ENCODE results near the gene NOXO1. TPM values are rescaled to one million over a fixed set of nuclear protein-coding genes. Genes with fewer than 3 reads are reported as not detected.
"Not testable (repeated sequence)": the region's sequence is repeated elsewhere in the genome, so short reads cannot be mapped to it uniquely, and the experiment has no call there.

The NOXO1 gene
- total RNA-seq, 4 donors from 2014 or later: not detected

GRCh38 chr16:1963806-1964505, 17.3 kb downstream of the NOXO1 start:
- TF ChIP-seq, protein P1, sequence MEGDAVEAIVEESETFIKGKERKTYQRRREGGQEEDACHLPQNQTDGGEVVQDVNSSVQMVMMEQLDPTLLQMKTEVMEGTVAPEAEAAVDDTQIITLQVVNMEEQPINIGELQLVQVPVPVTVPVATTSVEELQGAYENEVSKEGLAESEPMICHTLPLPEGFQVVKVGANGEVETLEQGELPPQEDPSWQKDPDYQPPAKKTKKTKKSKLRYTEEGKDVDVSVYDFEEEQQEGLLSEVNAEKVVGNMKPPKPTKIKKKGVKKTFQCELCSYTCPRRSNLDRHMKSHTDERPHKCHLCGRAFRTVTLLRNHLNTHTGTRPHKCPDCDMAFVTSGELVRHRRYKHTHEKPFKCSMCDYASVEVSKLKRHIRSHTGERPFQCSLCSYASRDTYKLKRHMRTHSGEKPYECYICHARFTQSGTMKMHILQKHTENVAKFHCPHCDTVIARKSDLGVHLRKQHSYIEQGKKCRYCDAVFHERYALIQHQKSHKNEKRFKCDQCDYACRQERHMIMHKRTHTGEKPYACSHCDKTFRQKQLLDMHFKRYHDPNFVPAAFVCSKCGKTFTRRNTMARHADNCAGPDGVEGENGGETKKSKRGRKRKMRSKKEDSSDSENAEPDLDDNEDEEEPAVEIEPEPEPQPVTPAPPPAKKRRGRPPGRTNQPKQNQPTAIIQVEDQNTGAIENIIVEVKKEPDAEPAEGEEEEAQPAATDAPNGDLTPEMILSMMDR (IDR thresholded peaks at IDR 0.05): no peak
- ATAC-seq (ENCODE audit: low FRiP score) (peak; percentile 0), DNase-seq (ENCODE audit: low spot score) (no peak)

DNA sequence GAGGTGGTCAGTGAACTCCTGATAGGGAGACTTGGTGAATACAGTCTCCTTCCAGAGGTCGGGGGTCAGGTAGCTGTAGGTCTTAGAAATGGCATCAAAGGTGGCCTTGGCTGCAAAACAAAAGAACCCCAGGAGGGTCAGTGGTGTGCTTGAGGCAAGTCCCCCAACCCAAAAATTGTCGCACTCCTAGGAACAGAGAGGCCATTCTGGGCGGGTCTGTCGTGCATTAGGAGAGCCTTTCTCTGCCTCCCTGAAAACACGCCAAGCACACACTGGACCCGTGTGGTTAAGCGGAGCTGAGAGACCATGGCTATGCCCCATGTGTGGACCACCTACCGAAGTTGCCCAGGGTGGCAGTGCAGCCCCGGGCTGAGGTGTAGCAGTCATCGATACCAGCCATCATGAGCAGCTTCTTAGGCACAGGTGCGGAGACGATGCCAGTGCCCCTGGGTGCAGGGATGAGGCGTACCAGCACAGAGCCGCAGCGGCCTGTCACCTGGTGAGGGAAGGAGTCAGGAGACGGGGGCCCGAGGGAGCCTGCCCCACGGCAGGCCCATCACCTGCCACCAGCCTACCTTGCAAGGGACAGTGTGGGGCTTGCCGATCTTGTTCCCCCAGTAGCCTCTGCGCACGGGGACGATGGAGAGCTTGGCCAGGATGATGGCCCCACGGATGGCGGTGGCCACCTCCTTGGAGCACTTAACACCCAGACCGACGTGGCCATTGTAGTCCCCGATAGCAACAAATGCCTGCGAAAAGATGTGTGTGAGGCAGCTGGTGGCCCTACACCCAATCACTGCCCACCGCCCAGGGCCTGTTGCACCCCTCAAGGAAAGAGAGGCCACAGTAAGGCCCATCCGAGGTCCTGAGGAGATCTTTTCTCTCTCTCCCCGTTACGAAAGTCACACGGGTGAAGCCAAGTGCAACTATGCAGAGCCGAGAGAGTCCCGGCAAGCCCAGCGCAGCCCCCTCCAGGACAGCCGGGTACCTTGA, 18.8 kb downstream of the NOXO1 start:
- ATAC-seq (ENCODE audit: low FRiP score); DNase-seq (ENCODE audit: low spot score): not testable (repeated sequence)

DNA sequence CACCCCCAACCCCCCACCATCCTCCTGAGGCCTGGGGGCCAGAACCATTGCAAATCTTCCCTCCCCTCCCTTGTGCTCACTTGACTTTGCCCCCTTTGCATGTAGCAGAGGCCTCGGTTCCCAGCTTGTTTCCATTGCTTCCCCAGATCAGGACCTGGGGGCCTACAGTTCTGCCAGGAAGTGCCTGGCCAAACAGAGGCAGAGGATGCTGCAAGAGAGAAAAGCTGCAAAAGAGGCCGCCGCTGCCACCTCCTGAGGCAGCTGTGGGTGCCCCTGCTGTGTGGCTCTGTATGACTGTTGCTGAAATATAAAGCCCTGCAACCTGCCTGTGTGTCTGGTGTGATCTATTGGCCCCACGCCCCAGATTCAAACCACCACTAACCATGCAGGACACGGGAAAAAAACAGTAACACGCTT, 19.6 kb downstream of the NOXO1 start:
- TF ChIP-seq, protein P1 (IDR thresholded peaks at IDR 0.05): no peak
- ATAC-seq (ENCODE audit: low FRiP score) (no peak), DNase-seq (ENCODE audit: low spot score) (no peak)

GRCh38 chr16:1960665-1961630, 20.3 kb downstream of the NOXO1 start:
- DNase-seq (ENCODE audit: low spot score) (no peak), ATAC-seq (ENCODE audit: low FRiP score) (no peak)
- TF ChIP-seq, protein P1 (IDR thresholded peaks at IDR 0.05): no peak

- DNase-seq (ENCODE audit: low spot score): peak; percentile 78
- TF ChIP-seq, protein P1 (IDR thresholded peaks at IDR 0.05): peak in 1 of 3 donors; percentile 25
- ATAC-seq (ENCODE audit: low FRiP score): peak; percentile 89
These were observed 21.8 kb downstream of the NOXO1 start, which contains the start of gene NDUFB10 for GRCh38 chr16:1959269-1960039. Gene NDUFB10 (plus strand): TSS chr16:1959538. CDS start chr16:1959625, 87 bp downstream.

GRCh38 chr16:1958715-1959268, 22.5 kb downstream of the NOXO1 start:
- no peak for ATAC-seq (ENCODE audit: low FRiP score)
- no peak for DNase-seq (ENCODE audit: low spot score)
- TF ChIP-seq, protein P1 (IDR thresholded peaks at IDR 0.05): no peak

DNA sequence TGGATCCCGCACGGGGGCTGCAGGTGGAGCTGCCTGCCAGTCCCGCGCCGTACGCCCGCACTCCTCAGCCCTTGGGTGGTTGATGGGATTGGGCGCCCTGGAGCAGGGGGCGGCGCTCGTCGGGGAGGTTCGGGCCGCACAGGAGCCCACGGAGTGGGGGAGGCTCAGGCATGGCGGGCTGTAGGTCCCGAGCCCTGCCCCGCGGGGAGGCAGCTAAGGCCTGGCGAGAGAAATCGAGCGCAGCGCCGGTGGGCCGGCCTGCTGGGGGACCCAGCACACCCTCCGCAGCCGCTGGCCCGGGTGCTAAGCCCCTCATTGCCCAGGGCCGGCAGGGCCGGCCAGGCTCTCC, 23.2 kb downstream of the NOXO1 start:
- ATAC-seq (ENCODE audit: low FRiP score); DNase-seq (ENCODE audit: low spot score): not testable (repeated sequence)

DNA sequence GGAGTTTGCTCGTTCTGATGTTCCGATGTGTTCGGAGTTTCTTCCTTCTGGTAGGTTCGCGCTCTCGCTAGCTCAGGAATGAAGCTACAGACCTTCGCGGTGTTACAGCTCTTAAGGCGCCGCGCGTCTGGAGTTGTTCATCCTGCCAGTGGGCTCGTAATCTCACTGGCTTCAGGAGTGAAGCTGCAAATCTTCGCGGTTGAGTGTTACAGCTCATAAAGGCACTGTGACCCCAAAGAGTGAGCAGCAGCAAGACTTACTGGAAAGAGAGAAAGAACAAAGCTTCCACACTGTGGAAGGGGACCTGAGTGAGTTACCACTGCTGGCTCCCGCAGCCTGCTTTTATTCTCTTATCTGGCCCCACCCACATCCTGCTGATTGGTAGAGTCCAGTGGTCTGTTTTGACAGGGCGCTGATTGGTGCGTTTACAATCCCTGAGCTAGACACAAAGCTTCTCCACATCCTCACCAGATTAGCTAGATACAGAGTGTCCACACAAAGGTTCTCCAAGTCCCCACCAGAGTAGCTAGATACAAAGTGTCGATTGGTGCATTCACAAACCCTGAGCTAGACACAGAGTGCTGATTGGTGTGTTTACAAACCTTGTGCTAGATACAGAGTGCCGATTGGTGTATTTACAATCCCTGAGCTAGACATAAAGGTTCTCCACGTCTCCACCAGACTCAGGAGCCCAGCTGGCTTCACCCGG, 23.7 kb downstream of the NOXO1 start:
- not testable (repeated sequence) for ATAC-seq (ENCODE audit: low FRiP score); DNase-seq (ENCODE audit: low spot score)

All from omental fat pad (tissue), 4 donors.